SK-N-SH (cell line): Measurements from ENCODE around the gene STK39. TPM values are rescaled to one million over a fixed set of nuclear protein-coding genes. Genes with fewer than 3 reads are reported as not detected.

Experiments
- CTCF ChIA-PET: fragments of 300-600, 350-600 bp; formaldehyde crosslinking; extraction: SDS; loops from one replicate; lab custom pipeline; 2021; lab: Yijun Ruan, JAX
- POLR2A ChIA-PET: fragments of 350-600 bp; sonication (Branson Sonifier 250); formaldehyde crosslinking; extraction: SDS; loops from one replicate; lab custom pipeline; 2020; ENCODE audit warnings: antibody characterized with exemption, inconsistent platforms; lab: Yijun Ruan, JAX
- DNase-seq: peaks from one replicate; pipeline ENCODE4 v3.0.0; 2012
- H2AFZ ChIP-seq: fragments of 200-600 bp; sonication (generic); 2 replicates; pipeline ENCODE4 v1.8.1; 2016; ENCODE audit warnings: antibody characterized with exemption, mild to moderate bottlenecking, low read depth
- H3F3A ChIP-seq: fragments of 200-600 bp; sonication (generic); replicated peaks from 2 replicates; pipeline ENCODE3; 2016; ENCODE audit warnings: antibody characterized with exemption, mild to moderate bottlenecking; ENCODE audit not compliant: insufficient read depth
- H3K27ac ChIP-seq, 2 experiments: fragments of 200-500 bp in 1 of 2; fragments of 200-600 bp in 1 of 2; sonication (Bioruptor generic) in 1 of 2; sonication (generic), shearing (Covaris generic) in 1 of 2; 2 replicates each; pipeline versions ENCODE4 v1.5.1 to v1.6.1; 2014 to 2016; ENCODE audit warnings: low read depth in 2 of 2, inconsistent platforms in 1 of 2, low read length in 1 of 2, mild to moderate bottlenecking in 1 of 2, mixed read lengths in 1 of 2
- H3K27me3 ChIP-seq: fragments of 200-600 bp; sonication (generic), shearing (Covaris generic); 2 replicates; pipeline ENCODE4 v1.6.1; 2016; ENCODE audit warnings: mixed run types; ENCODE audit not compliant: insufficient read depth
- H3K36me3 ChIP-seq, 2 experiments: fragments of 200-500 bp in 1 of 2; fragments of 200-600 bp in 1 of 2; sonication (Bioruptor generic) in 1 of 2; sonication (generic) in 1 of 2; replicated peaks in 1 of 2; 2 replicates each; pipeline versions ENCODE3 to v1.5.1; 2014 to 2016; ENCODE audit warnings: low read length in 1 of 2, mild to moderate bottlenecking in 1 of 2; ENCODE audit not compliant: insufficient read depth in 2 of 2, control insufficient read depth in 1 of 2
- H3K4me1 ChIP-seq, 2 experiments: fragments of 200-500 bp in 1 of 2; fragments of 200-600 bp in 1 of 2; sonication (Bioruptor generic) in 1 of 2; sonication (generic), shearing (Covaris generic) in 1 of 2; 2 replicates each; pipeline versions ENCODE4 v1.5.1 to v1.6.1; 2014 to 2016; ENCODE audit warnings: low read depth in 1 of 2, low read length in 1 of 2, mixed run types in 1 of 2; ENCODE audit not compliant: insufficient read depth in 2 of 2, control insufficient read depth in 1 of 2
- H3K4me2 ChIP-seq: fragments of 200-600 bp; sonication (generic), shearing (Covaris generic); 2 replicates; pipeline ENCODE4 v1.6.1; 2017; ENCODE audit warnings: mixed run types
- H3K4me3 ChIP-seq, 2 experiments: fragments of 200-500 bp in 1 of 2; fragments of 200-600 bp in 1 of 2; sonication (Bioruptor generic) in 1 of 2; sonication (generic), shearing (Covaris generic) in 1 of 2; 2 replicates each; pipeline versions ENCODE4 v1.5.1 to v1.8.1; 2014 to 2016; ENCODE audit warnings: low read depth in 2 of 2, inconsistent platforms in 1 of 2, low read length in 1 of 2, mild to moderate bottlenecking in 1 of 2, mixed read lengths in 1 of 2, moderate library complexity in 1 of 2
- H3K79me2 ChIP-seq: fragments of 200-600 bp; sonication (generic); 2 replicates; pipeline ENCODE4 v1.8.1; 2017; ENCODE audit warnings: mild to moderate bottlenecking; ENCODE audit not compliant: insufficient read depth
- H3K9ac ChIP-seq: fragments of 200-600 bp; sonication (generic); 2 replicates; pipeline ENCODE4 v1.6.1; 2017; ENCODE audit warnings: mixed run types
- H3K9me2 ChIP-seq: fragments of 200-600 bp; sonication (generic); 2 replicates; pipeline ENCODE4 v1.6.1; 2017; ENCODE audit warnings: mixed run types
- H3K9me3 ChIP-seq: fragments of 200-600 bp; sonication (generic); 2 replicates; pipeline ENCODE4 v1.6.1; 2017; ENCODE audit warnings: mixed run types, mild to moderate bottlenecking, moderate library complexity
- H4K20me1 ChIP-seq: fragments of 200-600 bp; sonication (generic); 2 replicates; pipeline ENCODE4 v1.6.1; 2017; ENCODE audit warnings: mild to moderate bottlenecking, mixed run types; ENCODE audit not compliant: insufficient read depth
- PBX3 ChIP-seq: IDR thresholded peaks from 2 replicates; pipeline ENCODE4; 2012
- REST ChIP-seq: IDR thresholded peaks from 2 replicates; pipeline ENCODE4 v1.6.1; 2012; ENCODE audit warnings: mild to moderate bottlenecking, low read depth, low read length, moderate library complexity
- TAF1 ChIP-seq: IDR thresholded peaks from 2 replicates; pipeline ENCODE4 v1.6.1; 2012; ENCODE audit warnings: low read depth, mild to moderate bottlenecking, low read length, moderate library complexity, borderline replicate concordance
- whole genome bisulfite sequencing: methylation state at CpG from one replicate; pipeline ENCODE4 v1.1.6; 2017; ENCODE audit warnings: low lambda C conversion rate; 5-methylcytosine and 5-hydroxymethylcytosine counted together
- polyA plus RNA-seq, 3 experiments: library from polyadenylated mRNA; depleted of rRNA; stranded (reverse); fragments of >200 nt; gene quantifications; 2 replicates each; pipeline ENCODE4 v1.2.3, GENCODE V29; 2012

Gene STK39
- polyA plus RNA-seq, 1 of the 3 experiments (the other 2 are of a cell fraction) = 9.6 TPM

GRCh38 chr2:168157926-168158325 lies 89.5 kb downstream of the STK39 start:
- Histone ChIP-seq H3K27ac (peak overlapping the region in 1 of 2 experiments; percentile 72; a peak in 2 of 4 replicates), H4K20me1 (no peaks in the 10 kb centered on the region), H3K36me3 (peaks cover 8 to 12% of the 10 kb centered on the region in 2 experiments), H3K27me3 (no peaks in the 10 kb centered on the region), H3K4me1 (peaks cover 19 to 24% of the 10 kb centered on the region in 2 experiments), H3K79me2 (no peaks in the 10 kb centered on the region), H3K9me2 (no peaks in the 10 kb centered on the region), H2AFZ (no peak overlapping the region), H3F3A (no peaks in the 10 kb centered on the region), H3K4me3 (no peak overlapping the region), H3K9me3 (no peaks in the 10 kb centered on the region), H3K4me2 (no peak overlapping the region), H3K9ac (no peak overlapping the region)
- 0 out of 2 replicates have a peak, but pooled peaks have one; percentile 11 for TF ChIP-seq PBX3
- no peak for TF ChIP-seq REST
- no peak for DNase-seq
- ChIA-PET CTCF (interaction anchor here (1.2 kb wide), 1 partner anchor 39 kb away, joined by 4 read pairs; no protein-coding TSS in a partner anchor), POLR2A (no interaction called here)
- 44% methylated on average over 2 of the region's 2 CpGs for WGBS

- H2AFZ ChIP-seq = no peak overlapping the region
- H3K79me2 ChIP-seq = no peaks in the 10 kb centered on the region
- peak overlapping the region; percentile 42 for H3K4me2 ChIP-seq
- peak overlapping the region; percentile 14 to 72 for H3K27ac ChIP-seq
- no peak for DNase-seq
- H4K20me1 ChIP-seq = no peaks in the 10 kb centered on the region
- H3K9me3 ChIP-seq = no peaks in the 10 kb centered on the region
- peaks cover 8 to 17% of the 10 kb centered on the region in 2 experiments for H3K36me3 ChIP-seq
- H3K4me1 ChIP-seq = peaks cover 19 to 24% of the 10 kb centered on the region in 2 experiments
- no peaks in the 10 kb centered on the region for H3F3A ChIP-seq
- WGBS = 81% methylated on average over 3 of the region's 3 CpGs
- H3K4me3 ChIP-seq = no peak overlapping the region
- H3K27me3 ChIP-seq = no peaks in the 10 kb centered on the region
- H3K9me2 ChIP-seq = no peaks in the 10 kb centered on the region
- TF ChIP-seq REST (peak; percentile 72; the same call in 1 of the 2 replicates), TAF1 (no peak)
- no peak overlapping the region for H3K9ac ChIP-seq
- ChIA-PET POLR2A (no interaction called here), CTCF (interaction anchor here (1.1 to 1.8 kb wide), 3 partner anchors 9 to 90 kb away, joined by 3 to 6 read pairs (median 5); partner anchors contain the start of gene STK39)
Observed at GRCh38 chr2:168157070-168157469, 90.3 kb downstream of the STK39 start.
